ENCODE data around the gene CMTM8. TPM values are rescaled to one million over a fixed set of nuclear protein-coding genes. Genes with fewer than 3 reads are reported as not detected.

The CMTM8 gene
- total and polyA plus RNA-seq, 2 of the 8 experiments (the other 6 are each of a cell fraction or from before 2014, with no cell fraction given), result 10.5 to 22.4 TPM

GRCh38 chr3:32325201-32325600, 86.7 kb downstream of the CMTM8 start:
- Histone ChIP-seq H2BK120ac (replicated peaks; ENCODE audit: low read depth, low read length) (no peak overlapping the region), H3K27me3 (replicated peaks in 1 of 4; ENCODE audit: control insufficient read depth in 3 of 4, extremely low read depth in 1 of 4, insufficient read depth in 3 of 4, low read length in 3 of 4) (no peaks in the 10 kb centered on the region), H2BK12ac (ENCODE audit: low read depth, low read length) (no peak overlapping the region), H3K56ac (replicated peaks; ENCODE audit: insufficient read length, low read depth, low read length) (no peak overlapping the region), H3K23me2 (ENCODE audit: low read depth, low read length) (no peaks in the 10 kb centered on the region), H2BK20ac (ENCODE audit: low read length) (no peak overlapping the region), H3K4me2 (ENCODE audit: insufficient read depth in 1 of 2, low read depth in 2 of 2, low read length in 2 of 2) (peak overlapping the region; percentile 5 to 43; a peak in 1 of 4 replicates), H4K8ac (ENCODE audit: extremely low read depth, insufficient read depth, low read length) (no peak overlapping the region), H3K79me1 (ENCODE audit: low read depth, low read length) (0 out of 2 replicates have a peak, but pooled peaks cover 6% of the 10 kb centered on the region), H4K91ac (replicated peaks; ENCODE audit: insufficient read length, low read length) (no peak overlapping the region), H2BK15ac (ENCODE audit: low read length) (no peak overlapping the region), H3K27ac (ENCODE audit: low read depth, low read length) (no peak overlapping the region), H3K4ac (replicated peaks; ENCODE audit: insufficient read length, low read depth, low read length) (no peak overlapping the region), H4K20me1 (replicated peaks in 1 of 2; ENCODE audit: control insufficient read depth in 1 of 2, insufficient read depth in 2 of 2, low read length in 2 of 2) (no peaks in the 10 kb centered on the region), H3K9me3 (ENCODE audit: insufficient read depth in 2 of 2, low read depth in 1 of 2, low read length in 1 of 2) (no peaks in the 10 kb centered on the region), H2BK5ac (ENCODE audit: low read depth, low read length) (no peak overlapping the region), H3K23ac (ENCODE audit: insufficient read length) (no peak overlapping the region), H2AFZ (ENCODE audit: low read length) (no peak overlapping the region), H3K14ac (ENCODE audit: insufficient read length) (no peak overlapping the region), H4K5ac (ENCODE audit: insufficient read length, low read depth, low read length) (no peak overlapping the region), H3K4me1 (replicated peaks in 1 of 4; ENCODE audit: control insufficient read depth in 3 of 4, insufficient read depth in 4 of 4, low read length in 3 of 4) (peaks cover 7 to 27% (median 20%) of the 10 kb centered on the region in 4 experiments), H3K4me3 (ENCODE audit: extremely low read depth in 1 of 4, insufficient read depth in 2 of 4, low read depth in 3 of 4, low read length in 4 of 4) (no peak overlapping the region), H3K36me3 (ENCODE audit: control insufficient read depth in 2 of 4, insufficient read depth in 4 of 4, low read length in 3 of 4) (no peaks in the 10 kb centered on the region), H2AK5ac (ENCODE audit: low read depth, low read length) (no peak overlapping the region), H3K9ac (replicated peaks in 1 of 4; ENCODE audit: extremely low read depth in 1 of 4, low read depth in 3 of 4, low read length in 3 of 4) (no peak overlapping the region), H3K18ac (ENCODE audit: extremely low read depth, low read length) (no peak overlapping the region), H3K79me2 (ENCODE audit: control insufficient read depth in 1 of 2, insufficient read depth in 2 of 2, low read length in 2 of 2) (no peaks in the 10 kb centered on the region)
- DNase-seq (ENCODE audit: low read depth in 1 of 2, low spot score in 2 of 2), result no peak
- no peak for FAIRE-seq
- ChIA-PET POLR2A (ENCODE audit: partially characterized antibody) (interaction anchor here (1.3 kb wide), 1 partner anchor 13 kb away, joined by 3 read pairs; no protein-coding TSS in a partner anchor), CTCF (ENCODE audit: partially characterized antibody) (interaction anchor here (0.6 to 4.1 kb wide), 9 partner anchors 10 to 149 kb away, joined by 3 to 41 read pairs (median 5); no protein-coding TSS in a partner anchor)
- 39% methylated on average over 4 of the region's 4 CpGs; no CpG with 5 or more reads in 1 of the 2 experiments for WGBS, 2 experiments (ENCODE audit: extremely low coverage in 1 of 2, insufficient coverage in 1 of 2, insufficient read length in 1 of 2, insufficient replicate concordance in 2 of 2, low coverage in 1 of 2, low lambda C conversion rate in 2 of 2, missing lambda C conversion rate in 1 of 2)
- TF ChIP-seq BACH1 (IDR thresholded peaks at IDR 0.05; ENCODE audit: low read length) (no peak), TCF12 (IDR thresholded peaks at IDR 0.05; ENCODE audit: low read depth, low read length) (no peak), RAD21 (IDR thresholded peaks at IDR 0.05 in 1 of 2, conservative IDR thresholded peaks at IDR 0.05 in 1 of 2; ENCODE audit: low read depth in 2 of 2, low read length in 2 of 2) (no peak), JUN (IDR thresholded peaks at IDR 0.05; ENCODE audit: low read depth, low read length) (no peak), CHD2 (IDR thresholded peaks at IDR 0.05; ENCODE audit: low read length) (no peak), SP2 (IDR thresholded peaks at IDR 0.05; ENCODE audit: low read length) (no peak), NANOG (IDR thresholded peaks at IDR 0.05; ENCODE audit: insufficient read depth, low read depth, low read length, poor library complexity, severe bottlenecking) (no peak), ASH2L (IDR thresholded peaks at IDR 0.05; ENCODE audit: low read length) (no peak), E2F6 (IDR thresholded peaks at IDR 0.05) (no peak), BRCA1 (IDR thresholded peaks at IDR 0.05; ENCODE audit: low read depth, low read length) (no peak), SP4 (IDR thresholded peaks at IDR 0.05; ENCODE audit: low read length) (no peak)
